ENCODE results near the gene AEN.

AEN gene

GRCh38 chr15:88613074-88613944, 7.8 kb upstream of the AEN start:
- DNase-seq = no peak

- no peak for DNase-seq
These were observed 5.6 kb upstream of the AEN start for GRCh38 chr15:88615303-88616107.

GRCh38 chr15:88616240-88616639, 4.9 kb upstream of the AEN start:
- DNase-seq = no peak

GRCh38 chr15:88617031-88617722, 4.0 kb upstream of the AEN start:
- no peak for DNase-seq

- DNase-seq = no peak
These were observed 3.4 kb upstream of the AEN start for GRCh38 chr15:88617790-88618189.

- no peak for DNase-seq
These were observed 2.5 kb upstream of the AEN start for GRCh38 chr15:88618686-88619085.

- no peak for DNase-seq
These were observed 1.3 kb upstream of the AEN start for GRCh38 chr15:88619796-88620195.

GRCh38 chr15:88621789-88622604, 857 bp downstream of the AEN start:
- DNase-seq = peak; percentile 66

- DNase-seq = no peak
These were observed 1.4 kb downstream of the AEN start for GRCh38 chr15:88622605-88622975.

GRCh38 chr15:88623061-88623460, 1.9 kb downstream of the AEN start:
- no peak for DNase-seq

- DNase-seq = no peak
These were observed 2.5 kb downstream of the AEN start for GRCh38 chr15:88623632-88624031.

- DNase-seq = peak; percentile 69
These were observed 3.2 kb downstream of the AEN start for GRCh38 chr15:88624156-88624970.

GRCh38 chr15:88624971-88625490, 3.9 kb downstream of the AEN start:
- DNase-seq = no peak

- no peak for DNase-seq
These were observed 5.0 kb downstream of the AEN start for GRCh38 chr15:88625943-88626741.

GRCh38 chr15:88627463-88627862, 6.3 kb downstream of the AEN start:
- DNase-seq = peak; percentile 93

- no peak for DNase-seq
These were observed 7.0 kb downstream of the AEN start for GRCh38 chr15:88628018-88628654.

GRCh38 chr15:88629071-88629470, 7.9 kb downstream of the AEN start:
- DNase-seq = no peak

- no peak for DNase-seq
These were observed 9.1 kb downstream of the AEN start for GRCh38 chr15:88630141-88630721.

- DNase-seq = no peak
These were observed 9.8 kb downstream of the AEN start for GRCh38 chr15:88630798-88631463.

Measured in central memory CD4-positive, alpha-beta T cell (primary cell).